K562 (cell line): ENCODE data around the gene LRRN3. TPM values are rescaled to one million over a fixed set of nuclear protein-coding genes. Genes with fewer than 3 reads are reported as not detected.

Experiments used
- ATAC-seq: fragments of 200-7000 bp; cut with Tn5 transposase; 3 replicates; pipeline ENCODE4 v1.9.1; 2020; ENCODE audit warnings: moderate library complexity
- Bru-seq: library from RNA; stranded (reverse); fragments of 400-500 nt; gene quantifications from one replicate; lab custom pipeline; 2021; lab: Mats Ljungman, UMichigan
- BruChase-seq, 2 experiments: library from RNA; stranded (reverse); fragments of 400-500 nt; gene quantifications; one replicate each; lab custom pipeline; 2021; lab: Mats Ljungman, UMichigan
- BruUV-seq: library from RNA; stranded (reverse); fragments of 400-500 nt; replicated peaks from 2 replicates; lab custom pipeline; 2021; lab: Mats Ljungman, UMichigan
- CTCF ChIA-PET: fragments of 300-600 bp; formaldehyde crosslinking; extraction: SDS; loops from one replicate; lab custom pipeline; 2021; ENCODE audit warnings: low intra/inter-chr PET ratio; lab: Yijun Ruan, JAX
- POLR2A ChIA-PET: fragments of 300-600, 350-650 bp; sonication (Branson Sonifier 250); formaldehyde crosslinking; extraction: SDS; loops from one replicate; lab custom pipeline; 2021; ENCODE audit warnings: antibody characterized with exemption, inconsistent platforms; lab: Yijun Ruan, JAX
- DNase-seq, 4 experiments: peaks; one replicate each; pipeline versions ENCODE4 v3.0.0 to v3.0.0-alpha.2; 2011 to 2018; ENCODE audit warnings: low spot score in 3 of 4, mixed read lengths in 3 of 4; ENCODE audit errors: extremely low read depth in 1 of 4
- FAIRE-seq: peaks from 2 replicates; lab custom pipeline; 2011; peaks lifted over from hg19 to GRCh38; lab: Jason Lieb, UNC
- H2AFZ ChIP-seq: 2 replicates; pipeline ENCODE4 v1.6.0; 2011; ENCODE audit warnings: low read depth, low read length, control low read depth, inconsistent platforms
- H3K27ac ChIP-seq: fragments of 200-600 bp; 3 replicates; pipeline ENCODE4 v1.8.0; 2011; ENCODE audit warnings: low read depth, mild to moderate bottlenecking, control low read depth, inconsistent platforms, low read length, moderate library complexity, mixed read lengths; ENCODE audit errors: extremely low read depth
- H3K27me3 ChIP-seq, 2 experiments: fragments of 300-600 bp in 1 of 2; 2 replicates in 1 of 2; 3 replicates in 1 of 2; pipeline versions ENCODE4 v1.6.0 to v1.8.0; 2011; ENCODE audit warnings: inconsistent platforms in 2 of 2, low read length in 2 of 2, mild to moderate bottlenecking in 1 of 2, mixed read lengths in 1 of 2, moderate library complexity in 1 of 2; ENCODE audit not compliant: control insufficient read depth in 2 of 2, insufficient read depth in 2 of 2
- H3K36me3 ChIP-seq: fragments of 300-600 bp; 3 replicates; pipeline ENCODE4 v1.8.0; 2011; ENCODE audit warnings: mild to moderate bottlenecking, low read length, inconsistent platforms; ENCODE audit not compliant: control insufficient read depth, insufficient read depth
- H3K4me1 ChIP-seq, 2 experiments: fragments of 200-600 bp in 1 of 2; replicated peaks in 1 of 2; 2 replicates in 1 of 2; 3 replicates in 1 of 2; pipeline versions ENCODE4 v1.5.1 to v1.8.0; 2011; ENCODE audit warnings: inconsistent platforms in 2 of 2, low read length in 2 of 2, mild to moderate bottlenecking in 1 of 2, mixed read lengths in 1 of 2, moderate library complexity in 1 of 2; ENCODE audit not compliant: control insufficient read depth in 2 of 2, insufficient read depth in 2 of 2
- H3K4me2 ChIP-seq: 2 replicates; pipeline ENCODE4 v1.6.1; 2011; ENCODE audit warnings: low read length, control low read depth, inconsistent platforms, mixed read lengths; ENCODE audit not compliant: insufficient read depth
- H3K4me3 ChIP-seq: fragments of 200-600 bp; sonication (generic), shearing (Covaris generic); 2 replicates; pipeline ENCODE4 v1.5.1; 2016; ENCODE audit warnings: control low read depth, inconsistent platforms
- H3K79me2 ChIP-seq: fragments of 200-600 bp; 3 replicates; pipeline ENCODE4 v1.8.0; 2011; ENCODE audit warnings: low read length, inconsistent platforms; ENCODE audit not compliant: control insufficient read depth, insufficient read depth
- H3K9ac ChIP-seq, 2 experiments: 2 replicates each; pipeline versions ENCODE4 v1.6.0 to v1.6.1; 2011; ENCODE audit warnings: low read depth in 2 of 2, low read length in 2 of 2, control low read depth in 1 of 2, inconsistent platforms in 1 of 2, mild to moderate bottlenecking in 1 of 2, mixed read lengths in 1 of 2; ENCODE audit not compliant: insufficient read depth in 1 of 2
- H3K9me1 ChIP-seq: one replicate; pipeline ENCODE4 v1.6.0; 2011; ENCODE audit warnings: inconsistent platforms, mild to moderate bottlenecking, low read length, moderate library complexity; ENCODE audit not compliant: control insufficient read depth, insufficient read depth
- H3K9me3 ChIP-seq: replicated peaks from 2 replicates; pipeline ENCODE4 v1.5.1; 2011; ENCODE audit warnings: low read depth, low read length, inconsistent platforms; ENCODE audit not compliant: control insufficient read depth, insufficient read depth
- H4K20me1 ChIP-seq: replicated peaks from 2 replicates; pipeline ENCODE4 v1.6.1; 2011; ENCODE audit warnings: low read length, inconsistent platforms, mixed read lengths; ENCODE audit not compliant: control insufficient read depth, insufficient read depth
- CTCFL ChIP-seq: IDR thresholded peaks from 2 replicates; pipeline ENCODE4 v1.6.1; 2011; ENCODE audit warnings: borderline replicate concordance, low read depth, mild to moderate bottlenecking, moderate library complexity, low read length; ENCODE audit not compliant: insufficient read depth, poor library complexity, severe bottlenecking
- GTF2F1 ChIP-seq: IDR thresholded peaks from 2 replicates; pipeline ENCODE4 v1.6.1; 2011; ENCODE audit warnings: low read depth, low read length, improper control_type of control experiment
- ID3 ChIP-seq, 2 experiments: fragments of 250-450 bp in 1 of 2; fragments of 450-650 bp in 1 of 2; sonication (Bioruptor Pico) in 1 of 2; IDR thresholded peaks; 2 replicates each; pipeline versions ENCODE4 v1.6.1 to v1.8.0; 2016 to 2021; ENCODE audit warnings: mild to moderate bottlenecking in 2 of 2, moderate library complexity in 2 of 2, missing compliant biosample characterization in 1 of 2, missing genetic modification characterization in 1 of 2
- KLF1 ChIP-seq: fragments of 450-650 bp; IDR thresholded peaks from 2 replicates; pipeline ENCODE4 v1.6.1; 2016; ENCODE audit warnings: missing genetic modification characterization, missing compliant biosample characterization
- MEF2D ChIP-seq: conservative IDR thresholded peaks from 2 replicates; pipeline ENCODE4 v1.6.1; 2016; ENCODE audit warnings: low read depth, missing genetic modification characterization, missing compliant biosample characterization
- MXI1 ChIP-seq: IDR thresholded peaks from 2 replicates; pipeline ENCODE4 v1.6.1; 2011; ENCODE audit warnings: low read depth, mild to moderate bottlenecking, improper control_type of control experiment, low read length
- NCOA4 ChIP-seq: fragments of 450-650 bp; IDR thresholded peaks from 2 replicates; pipeline ENCODE4 v1.6.1; 2018; ENCODE audit warnings: mild to moderate bottlenecking; ENCODE audit not compliant: partially characterized antibody
- OTX1 ChIP-seq: fragments of 450-650 bp; formaldehyde crosslinking; IDR thresholded peaks from 2 replicates; pipeline ENCODE4 v1.4.0; 2022; ENCODE audit warnings: mild to moderate bottlenecking
- RUNX1 ChIP-seq: sonication (generic); IDR thresholded peaks from 2 replicates; pipeline ENCODE4 v1.6.1; 2016; ENCODE audit warnings: antibody characterized with exemption, low read depth
- SMAD2 ChIP-seq: fragments of 150-350 bp; IDR thresholded peaks from 2 replicates; pipeline ENCODE4 v1.6.1; 2014; ENCODE audit warnings: low read depth, mild to moderate bottlenecking, low read length
- TCF7L2 ChIP-seq: fragments of 150-350 bp; IDR thresholded peaks from 2 replicates; pipeline ENCODE4 v1.6.1; 2016; ENCODE audit warnings: low read depth, mild to moderate bottlenecking, low read length, moderate library complexity
- ZNF707 ChIP-seq: fragments of 250-450 bp; sonication (Bioruptor Pico); conservative IDR thresholded peaks from 2 replicates; pipeline ENCODE4 v1.8.0; 2022; ENCODE audit warnings: inconsistent platforms, mild to moderate bottlenecking, moderate library complexity
- WGBS: fragments of 100-300 bp; shearing (Covaris generic); methylation state at CpG from one replicate; pipeline ENCODE4 v1.1.6; 2016; ENCODE audit warnings: low coverage, mixed read lengths; ENCODE audit not compliant: insufficient coverage; ENCODE audit errors: missing lambda C conversion rate; 5-methylcytosine and 5-hydroxymethylcytosine counted together
- in situ Hi-C: fragments of 300-500 bp; cut with MboI; formaldehyde crosslinking; loops from 4 replicates; pipeline ENCODE4 v1.15.0; 2018; ENCODE audit warnings: inconsistent platforms, mixed read lengths
- intact Hi-C: fragments of 100-400 bp; cut with micrococcal nuclease; formaldehyde crosslinking; loops from 2 replicates; pipeline ENCODE4 v1.14.2; 2022
- long read RNA-seq, 3 experiments: library from polyadenylated mRNA in 2 of 3; library from RNA in 1 of 3; unstranded in 2 of 3; stranded (forward) in 1 of 3; transcript quantifications; one replicate each; pipeline ENCODE4 v2.0.0, GENCODE V29; 2019 to 2022
- polyA minus RNA-seq, 3 experiments: library from RNA; depleted of rRNA, polyadenylated mRNA; stranded (reverse); fragments of >200 nt; gene quantifications; 2 replicates each; pipeline ENCODE4 v1.2.3, GENCODE V29; 2011
- polyA plus RNA-seq, 8 experiments: library from polyadenylated mRNA; depleted of rRNA in 4 of 8; stranded (reverse) in 5 of 8; unstranded in 3 of 8; fragments of >200 nt; fragmentation: Nextera tagmentation in 2 of 8; fragmentation: Illumina TruSeq in 1 of 8; extraction: Ambion mirVana in 2 of 8; extraction: Trizol in 1 of 8; gene quantifications; 2 replicates each; pipeline versions ENCODE4 v1.2.1 to v1.2.3, GENCODE V29; 2011 to 2014; ENCODE audit warnings: inconsistent platforms in 1 of 8, missing spikeins in 1 of 8
- total RNA-seq, 7 experiments: library from RNA; depleted of rRNA in 6 of 7; stranded (reverse); fragments of >200 nt in 6 of 7; fragmentation: Illumina TruSeq in 2 of 7; extraction: Trizol in 2 of 7; gene quantifications; 2 replicates each; pipeline versions ENCODE4 v1.2.1 to v1.2.3, GENCODE V29; 2011 to 2021; ENCODE audit warnings: low replicate concordance in 1 of 7

Gene LRRN3
- 0.21 TPM in 1 of 2 replicates, not detected in the other for total RNA-seq (2011; cell fraction: chromatin; rRNA removed; ENCODE audit: low replicate concordance)
- total RNA-seq (2011; cell fraction: nucleolus; rRNA removed) = 0.13 TPM in 1 of 2 replicates, not detected in the other
- total RNA-seq (2011; cell fraction: nucleoplasm; rRNA removed) = 0.07 and 0.15 TPM in 2 replicates
- total RNA-seq (2014; rRNA removed) (0.12 TPM in 1 of 2 replicates, not detected in the other), total RNA-seq (2014; rRNA removed; fragmentation: Illumina TruSeq; extraction: Trizol) (0.29 and 0.41 TPM in 2 replicates), total RNA-seq (2015; rRNA removed; fragmentation: Illumina TruSeq; extraction: Trizol) (0.11 and 0.18 TPM in 2 replicates), total RNA-seq (2021) (0.20 and 0.35 TPM in 2 replicates), polyA plus RNA-seq (2011; rRNA removed) (0.07 and 0.09 TPM in 2 replicates), polyA plus RNA-seq (2014; fragmentation: Illumina TruSeq; extraction: Trizol) (0.10 and 0.21 TPM in 2 replicates), polyA plus RNA-seq (2014; fragmentation: Nextera tagmentation; extraction: Ambion mirVana) (under 1 TPM; 0.20 to 1.00 TPM), polyA plus RNA-seq (2014; rRNA removed) (0.05 and 0.16 TPM in 2 replicates), polyA minus RNA-seq (2011; rRNA and poly(A)+ RNA removed) (0.06 and 0.18 TPM in 2 replicates), Bru-seq, nascent RNA (percentile 19 among the genes with signal in this experiment), BruChase-seq, experiment 1, labeled RNA remaining after a 2-hour chase (percentile 9 among the genes with signal in this experiment), BruChase-seq, experiment 2, labeled RNA remaining after a 6-hour chase (percentile 3 among the genes with signal in this experiment)
- 0.01 and 0.03 TPM in 2 replicates for polyA plus RNA-seq (2011; cell fraction: cytosol; rRNA removed)
- not detected in 2 replicates for polyA plus RNA-seq (2011; cell fraction: nucleus; rRNA removed)
- polyA plus RNA-seq (2012) = 0.08 and 0.10 TPM in 2 replicates
- polyA minus RNA-seq (2011; cell fraction: cytosol; rRNA and poly(A)+ RNA removed) = not detected in 2 replicates
- 0.13 and 0.22 TPM in 2 replicates for polyA minus RNA-seq (2011; cell fraction: nucleus; rRNA and poly(A)+ RNA removed)
- long read RNA-seq, experiment 1, partial matches to known transcripts = 0 of 2 reads
- long read RNA-seq, experiment 1, other reads (novel, unspliced or antisense) = 2 of 2 reads
- long read RNA-seq, experiment 2 = 0 reads
- long read RNA-seq, experiment 3 = 0 reads

- no peaks in the 10 kb centered on the region for H3K27me3 ChIP-seq
- CTCF ChIA-PET = interaction anchor here (0.6 to 2.7 kb wide), 2 partner anchors 233 to 396 kb away, joined by 5 to 11 read pairs; no protein-coding TSS in a partner anchor
These were observed at the start of gene LRRN3 for GRCh38 chr7:111090846-111091245. Gene LRRN3 (plus strand): TSS chr7:111091127. CDS start chr7:111122773, 31,646 bp downstream.

More at GRCh38 chr7:111090846-111091245, at the start of gene LRRN3:
- FAIRE-seq = no peak
- POLR2A ChIA-PET = no interaction called here
- intact Hi-C loops = loop anchor here (1.0 to 5.0 kb wide), 4 partner anchors 238 to 644 kb away; partner anchors contain the start of gene IMMP2L
- no peaks in the 10 kb centered on the region for H3K36me3 ChIP-seq
- H3K4me3 ChIP-seq = no peak within 1 kb of the TSS
- DNase-seq = peak in 3 of 4 experiments; percentile 8 to 17 (median 13)
- peak; percentile 81 for ATAC-seq
- no peaks in the 10 kb centered on the region; a peak in 1 of 5 replicates for H3K4me1 ChIP-seq
- H3K4me2 ChIP-seq = no peak within 1 kb of the TSS
- H4K20me1 ChIP-seq = no peaks in the 10 kb centered on the region
- no peaks in the 10 kb centered on the region for H3K9me3 ChIP-seq
- TF ChIP-seq ZNF707 (CRISPR knock-in tag) (no peak), SMAD2 (no peak), RUNX1 (no peak), CTCFL (no peak), NCOA4 (no peak), TCF7L2 (no peak), MXI1 (no peak), GTF2F1 (no peak), ID3 (CRISPR knock-in tag; IDR thresholded peaks at IDR 0.05) (no peak), ID3 (tag; IDR thresholded peaks at IDR 0.05) (no peak), OTX1 (no peak), KLF1 (no peak), MEF2D (tag) (no peak)
- WGBS = 57% methylated on average over 6 of the region's 6 CpGs
- H3K27ac ChIP-seq = no peak within 1 kb of the TSS
- no peak within 1 kb of the TSS for H3K9ac ChIP-seq
- no peaks in the 10 kb centered on the region for H3K79me2 ChIP-seq
- H2AFZ ChIP-seq = no peak within 1 kb of the TSS; the same call in 1 of the 2 replicates
- in situ Hi-C loops = loop anchor here (5.0 to 10.0 kb wide), 2 partner anchors 386 to 644 kb away; no protein-coding TSS in a partner anchor
- BruUV-seq = no TSS peak
- no peaks in the 10 kb centered on the region for H3K9me1 ChIP-seq
